KMS-11 (cell line): ENCODE data around the gene FAM181A.

Experiments used
- H2AFZ ChIP-seq: fragments of 200-600 bp; sonication (generic); 2 replicates; pipeline ENCODE4 v1.6.1; 2016; ENCODE audit warnings: antibody characterized with exemption, mixed run types, low read depth
- H3K27ac ChIP-seq: fragments of 200-600 bp; sonication (generic); 2 replicates; pipeline ENCODE4 v1.6.1; 2016; ENCODE audit warnings: mild to moderate bottlenecking, mixed run types
- H3K27me3 ChIP-seq: fragments of 200-600 bp; sonication (generic); 2 replicates; pipeline ENCODE4 v1.6.1; 2017; ENCODE audit warnings: mild to moderate bottlenecking, low read depth, mixed run types, moderate library complexity; ENCODE audit not compliant: insufficient read depth
- H3K36me3 ChIP-seq: fragments of 200-600 bp; sonication (generic); 2 replicates; pipeline ENCODE4 v1.6.1; 2017; ENCODE audit warnings: mild to moderate bottlenecking, mixed run types; ENCODE audit not compliant: insufficient read depth
- H3K4me1 ChIP-seq: fragments of 200-600 bp; sonication (generic); 2 replicates; pipeline ENCODE4 v1.6.1; 2016; ENCODE audit warnings: mild to moderate bottlenecking, low read depth, mixed run types; ENCODE audit not compliant: poor library complexity, severe bottlenecking
- H3K4me2 ChIP-seq: fragments of 200-600 bp; sonication (generic); 2 replicates; pipeline ENCODE4 v1.7.0; 2016; ENCODE audit warnings: mild to moderate bottlenecking, mixed run types
- H3K4me3 ChIP-seq: fragments of 200-600 bp; sonication (generic); IDR thresholded peaks from 2 replicates; pipeline ENCODE4 v1.6.1; 2017; ENCODE audit warnings: low read depth, low read length, mixed read lengths; ENCODE audit not compliant: insufficient read depth
- H3K79me2 ChIP-seq: fragments of 200-600 bp; sonication (generic); 2 replicates; pipeline ENCODE4 v1.6.1; 2016; ENCODE audit warnings: low read depth, mixed run types; ENCODE audit not compliant: insufficient read depth
- H3K9ac ChIP-seq: fragments of 200-600 bp; sonication (generic); 2 replicates; pipeline ENCODE4 v1.6.1; 2016; ENCODE audit warnings: mild to moderate bottlenecking, mixed run types
- H4K20me1 ChIP-seq: fragments of 200-600 bp; sonication (generic); 2 replicates; pipeline ENCODE4 v1.6.1; 2016; ENCODE audit warnings: mild to moderate bottlenecking, mixed run types; ENCODE audit not compliant: insufficient read depth
- TF ChIP-seq, protein P1 (sequence below): fragments of 200-600 bp; sonication (generic); conservative IDR thresholded peaks from 2 replicates; pipeline ENCODE4 v1.6.1; 2017; ENCODE audit warnings: low read depth, mild to moderate bottlenecking, antibody characterized with exemption, low read length, moderate library complexity, mixed read lengths

The FAM181A gene

DNA sequence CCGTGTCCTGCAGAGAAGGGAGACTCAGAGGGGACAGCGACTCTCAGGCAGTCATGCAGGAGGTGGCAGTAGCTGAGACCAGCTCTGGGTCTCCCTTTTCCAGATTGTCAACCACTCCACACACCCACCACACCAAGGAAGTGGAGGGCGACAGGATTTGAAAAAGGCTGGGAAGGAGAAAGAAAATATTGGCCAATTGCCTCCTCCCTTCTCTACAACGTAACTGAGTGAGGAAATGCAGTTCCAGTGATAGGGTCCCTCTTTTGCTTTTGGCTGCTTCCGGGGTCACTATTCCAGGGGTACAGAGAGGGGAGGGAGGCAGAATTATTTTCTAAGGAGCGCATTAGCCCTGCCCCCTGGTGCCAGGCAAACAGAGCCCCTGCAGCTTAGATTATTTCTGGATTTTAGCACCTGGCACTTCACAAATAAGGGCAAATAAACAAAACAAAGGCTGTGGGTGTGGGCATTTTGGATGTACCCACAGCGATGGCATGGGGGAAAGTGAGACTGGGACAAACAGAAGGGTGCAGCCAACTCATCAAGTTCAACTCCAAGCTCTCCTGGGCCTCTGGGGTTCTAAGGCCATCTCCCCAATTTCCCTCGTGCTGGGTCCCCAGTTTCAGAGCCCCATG is 28.8 kb downstream of the FAM181A start:
- no peaks in the 10 kb centered on the region for H3K27me3 ChIP-seq
- no peaks in the 10 kb centered on the region for H4K20me1 ChIP-seq
- H3K4me3 ChIP-seq = no peak overlapping the region
- H3K4me2 ChIP-seq = peak overlapping the region; percentile 51
- H3K27ac ChIP-seq = no peak overlapping the region; the same call in 1 of the 2 replicates
- peaks cover 67% of the 10 kb centered on the region for H3K4me1 ChIP-seq
- TF ChIP-seq, protein P1, sequence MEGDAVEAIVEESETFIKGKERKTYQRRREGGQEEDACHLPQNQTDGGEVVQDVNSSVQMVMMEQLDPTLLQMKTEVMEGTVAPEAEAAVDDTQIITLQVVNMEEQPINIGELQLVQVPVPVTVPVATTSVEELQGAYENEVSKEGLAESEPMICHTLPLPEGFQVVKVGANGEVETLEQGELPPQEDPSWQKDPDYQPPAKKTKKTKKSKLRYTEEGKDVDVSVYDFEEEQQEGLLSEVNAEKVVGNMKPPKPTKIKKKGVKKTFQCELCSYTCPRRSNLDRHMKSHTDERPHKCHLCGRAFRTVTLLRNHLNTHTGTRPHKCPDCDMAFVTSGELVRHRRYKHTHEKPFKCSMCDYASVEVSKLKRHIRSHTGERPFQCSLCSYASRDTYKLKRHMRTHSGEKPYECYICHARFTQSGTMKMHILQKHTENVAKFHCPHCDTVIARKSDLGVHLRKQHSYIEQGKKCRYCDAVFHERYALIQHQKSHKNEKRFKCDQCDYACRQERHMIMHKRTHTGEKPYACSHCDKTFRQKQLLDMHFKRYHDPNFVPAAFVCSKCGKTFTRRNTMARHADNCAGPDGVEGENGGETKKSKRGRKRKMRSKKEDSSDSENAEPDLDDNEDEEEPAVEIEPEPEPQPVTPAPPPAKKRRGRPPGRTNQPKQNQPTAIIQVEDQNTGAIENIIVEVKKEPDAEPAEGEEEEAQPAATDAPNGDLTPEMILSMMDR = no peak
- H2AFZ ChIP-seq = no peak overlapping the region
- H3K36me3 ChIP-seq = no peaks in the 10 kb centered on the region
- H3K9ac ChIP-seq = peak overlapping the region; percentile 25; the same call in 1 of the 2 replicates
- H3K79me2 ChIP-seq = no peaks in the 10 kb centered on the region

DNA sequence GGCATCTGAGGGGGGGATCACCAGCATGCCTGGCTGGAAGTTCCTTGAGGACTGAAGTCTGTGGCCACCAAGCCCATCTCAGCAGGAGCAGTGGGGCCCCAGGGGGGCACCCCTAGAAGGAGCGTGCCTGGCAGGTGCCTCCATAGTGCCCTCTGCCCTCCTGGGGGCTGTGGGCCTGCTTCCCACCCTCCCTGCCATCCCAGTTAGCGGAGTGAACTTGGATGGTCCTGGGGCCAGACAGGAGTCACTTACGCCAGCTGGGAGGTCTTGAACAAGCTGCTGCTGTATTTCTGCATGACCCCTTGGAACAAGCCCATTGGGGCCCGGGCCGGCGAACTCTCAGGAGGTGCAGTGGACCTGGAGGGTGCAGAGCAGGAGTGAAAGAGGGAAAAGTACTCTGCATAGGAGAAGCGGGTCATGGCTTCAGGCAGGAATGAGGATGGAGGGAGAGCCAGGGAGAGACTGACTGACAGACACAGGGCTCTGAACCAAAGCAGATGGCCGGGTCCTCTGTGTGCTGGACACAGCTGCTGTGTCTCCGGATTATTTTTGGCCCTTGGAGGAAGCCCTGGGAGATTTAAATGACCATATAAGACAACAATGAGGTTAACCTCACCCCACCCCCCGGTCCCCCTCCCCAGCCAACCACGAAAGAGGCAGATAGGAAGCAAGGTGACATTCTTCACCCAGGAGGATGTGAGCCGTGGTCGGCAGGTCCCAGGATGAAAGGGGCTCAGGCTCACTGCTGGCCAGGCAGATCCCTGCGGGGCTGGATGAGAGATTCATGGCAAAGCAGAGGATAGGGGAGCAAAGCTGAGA is 29.6 kb downstream of the FAM181A start:
- TF ChIP-seq, protein P1 = no peak
- Histone ChIP-seq H3K36me3 (no peaks in the 10 kb centered on the region), H3K9ac (peak overlapping the region; percentile 25; the same call in 1 of the 2 replicates), H3K4me2 (peak overlapping the region; percentile 51), H3K4me1 (peaks cover 75% of the 10 kb centered on the region), H3K27ac (no peak overlapping the region; the same call in 1 of the 2 replicates), H2AFZ (no peak overlapping the region), H4K20me1 (no peaks in the 10 kb centered on the region), H3K27me3 (no peaks in the 10 kb centered on the region), H3K4me3 (no peak overlapping the region), H3K79me2 (no peaks in the 10 kb centered on the region)

DNA sequence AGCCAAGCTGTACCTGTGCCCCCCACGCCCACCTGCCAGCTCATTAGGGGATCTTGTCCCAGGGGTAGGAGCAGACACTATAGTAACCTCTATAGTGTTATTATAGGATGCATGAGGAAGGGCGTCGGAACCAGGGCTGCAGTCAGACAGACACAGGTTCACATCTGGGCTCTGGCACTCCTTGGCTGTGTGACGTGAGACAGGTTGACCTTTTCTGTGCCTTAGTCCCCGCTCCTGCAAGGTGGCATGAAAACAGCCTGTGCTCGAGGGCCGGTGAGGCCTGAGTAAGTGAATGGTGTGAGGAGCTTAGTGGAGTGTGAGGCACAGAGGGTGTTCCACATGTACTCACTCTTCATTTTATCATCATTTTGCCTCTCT is 30.2 kb downstream of the FAM181A start:
- peaks cover 79% of the 10 kb centered on the region for H3K4me1 ChIP-seq
- no peak overlapping the region for H3K4me3 ChIP-seq
- H3K27me3 ChIP-seq = no peaks in the 10 kb centered on the region
- no peak overlapping the region for H3K27ac ChIP-seq
- peak overlapping the region; percentile 51; the same call in 1 of the 2 replicates for H3K4me2 ChIP-seq
- H3K9ac ChIP-seq = no peak overlapping the region
- no peaks in the 10 kb centered on the region for H4K20me1 ChIP-seq
- H3K79me2 ChIP-seq = no peaks in the 10 kb centered on the region
- no peak overlapping the region for H2AFZ ChIP-seq
- TF ChIP-seq, protein P1 = no peak
- no peaks in the 10 kb centered on the region for H3K36me3 ChIP-seq

DNA sequence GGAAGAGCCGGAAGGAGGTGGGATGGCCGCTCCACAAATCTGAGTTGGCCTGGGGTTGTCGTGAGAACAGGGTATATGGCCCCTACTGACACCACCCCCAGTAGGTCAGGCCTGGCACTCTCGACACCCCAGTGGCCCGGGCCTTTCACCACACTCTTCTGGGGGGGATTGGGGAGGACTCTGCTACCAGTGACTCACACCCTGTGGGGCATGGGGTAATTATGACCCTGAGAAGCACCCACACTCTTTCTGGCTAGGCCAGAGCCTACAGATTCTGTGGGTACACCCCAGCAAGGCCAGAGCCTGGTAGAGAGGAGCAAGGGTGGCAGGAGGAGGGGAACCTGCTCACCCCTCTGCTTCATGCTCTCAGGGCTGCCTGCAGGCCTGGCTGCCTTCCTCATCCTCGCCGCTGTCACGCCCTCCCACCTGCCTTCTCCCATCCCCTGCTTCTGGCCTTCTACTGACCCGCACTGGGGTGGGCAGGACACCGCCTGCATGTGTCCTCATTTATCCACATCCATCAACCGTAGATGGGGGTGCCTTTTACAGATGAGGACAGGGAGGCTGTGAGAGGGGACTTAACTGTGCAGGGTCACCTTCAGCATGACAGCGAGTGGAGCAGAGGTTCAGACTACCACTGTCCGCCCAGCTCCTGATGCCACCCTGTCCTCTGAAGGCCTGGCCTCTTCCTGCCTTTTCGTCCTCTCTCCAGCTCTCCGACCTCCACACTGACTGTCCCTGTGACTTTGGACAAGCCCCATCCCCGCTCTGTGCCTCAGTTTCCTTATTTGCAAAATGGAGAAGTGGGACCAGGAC is 30.8 kb downstream of the FAM181A start:
- no peak overlapping the region; the same call in 1 of the 2 replicates for H3K9ac ChIP-seq
- no peaks in the 10 kb centered on the region for H3K36me3 ChIP-seq
- H3K4me1 ChIP-seq = peaks cover 79% of the 10 kb centered on the region
- H3K27ac ChIP-seq = peak overlapping the region; percentile 82; the same call in 1 of the 2 replicates
- H3K79me2 ChIP-seq = no peaks in the 10 kb centered on the region
- H3K4me3 ChIP-seq = no peak overlapping the region
- no peak overlapping the region for H2AFZ ChIP-seq
- no peaks in the 10 kb centered on the region for H4K20me1 ChIP-seq
- no peaks in the 10 kb centered on the region for H3K27me3 ChIP-seq
- TF ChIP-seq, protein P1 = no peak
- H3K4me2 ChIP-seq = peak overlapping the region; percentile 98
